Liver (tissue), 9 donors: ENCODE data around the gene MEI4. TPM values are rescaled to one million over a fixed set of nuclear protein-coding genes. Genes with fewer than 3 reads are reported as not detected.

Experiments used
- DNase-seq: peaks from one replicate; pipeline ENCODE4 v3.0.0-alpha.2; 2017; ENCODE audit warnings: low spot score
- H3K27ac ChIP-seq, 2 donors: one replicate each; pipeline ENCODE4 v1.7.0; 2013; ENCODE audit warnings: inconsistent platforms in 2 of 2, low read length in 2 of 2, control low read depth in 1 of 2, low read depth in 1 of 2, mild to moderate bottlenecking in 1 of 2
- H3K27me3 ChIP-seq, 4 donors: one replicate each; pipeline versions ENCODE4 v1.6.1 to v1.7.0; 2013; ENCODE audit warnings: low read length in 3 of 4, inconsistent platforms in 1 of 4, mild to moderate bottlenecking in 1 of 4, moderate library complexity in 1 of 4; ENCODE audit not compliant: control insufficient read depth in 4 of 4, insufficient read depth in 4 of 4
- H3K36me3 ChIP-seq, 4 donors: one replicate each; pipeline versions ENCODE4 v1.6.1 to v1.7.0; 2013; ENCODE audit warnings: low read length in 3 of 4, mild to moderate bottlenecking in 3 of 4, low read depth in 1 of 4, moderate library complexity in 1 of 4; ENCODE audit not compliant: control insufficient read depth in 4 of 4, insufficient read depth in 3 of 4
- H3K4me1 ChIP-seq, 4 donors: one replicate each; pipeline versions ENCODE4 v1.6.1 to v1.7.0; 2013; ENCODE audit warnings: low read length in 3 of 4, mild to moderate bottlenecking in 3 of 4, moderate library complexity in 1 of 4; ENCODE audit not compliant: control insufficient read depth in 4 of 4, insufficient read depth in 4 of 4
- H3K4me3 ChIP-seq, 3 donors: one replicate each; pipeline versions ENCODE4 v1.6.1 to v1.7.0; 2013; ENCODE audit warnings: low read length in 3 of 3, control low read depth in 1 of 3, low read depth in 1 of 3, mild to moderate bottlenecking in 1 of 3
- H3K9ac ChIP-seq, 2 donors: one replicate each; pipeline ENCODE4 v1.7.0; 2013; ENCODE audit warnings: low read length in 2 of 2, mild to moderate bottlenecking in 2 of 2, moderate library complexity in 2 of 2, control low read depth in 1 of 2, low read depth in 1 of 2
- H3K9me3 ChIP-seq, 4 donors: one replicate each; pipeline versions ENCODE4 v1.6.1 to v1.7.0; 2013; ENCODE audit warnings: low read length in 3 of 4; ENCODE audit not compliant: control insufficient read depth in 4 of 4
- EGR1 ChIP-seq, 2 donors: IDR thresholded peaks; 2 replicates each; pipeline ENCODE4 v1.6.1; 2016 to 2018; ENCODE audit warnings: antibody characterized with exemption in 2 of 2, low read depth in 2 of 2
- FOXA2 ChIP-seq: IDR thresholded peaks from 2 replicates; pipeline ENCODE4 v1.6.1; 2016; ENCODE audit warnings: antibody characterized with exemption
- HNF4A ChIP-seq, 2 donors: conservative IDR thresholded peaks; 2 replicates each; pipeline ENCODE4 v1.6.1; 2016; ENCODE audit warnings: antibody characterized with exemption in 2 of 2, mild to moderate bottlenecking in 2 of 2
- HNF4G ChIP-seq: IDR thresholded peaks from 2 replicates; pipeline ENCODE4 v1.6.1; 2016; ENCODE audit warnings: antibody characterized with exemption
- JUND ChIP-seq, 2 donors: IDR thresholded peaks; 2 replicates each; pipeline ENCODE4 v1.6.1; 2016; ENCODE audit warnings: antibody characterized with exemption in 2 of 2
- NR2F2 ChIP-seq: IDR thresholded peaks from 2 replicates; pipeline ENCODE4 v1.6.1; 2016; ENCODE audit warnings: antibody characterized with exemption
- RAD21 ChIP-seq, 2 donors: IDR thresholded peaks; 2 replicates each; pipeline ENCODE4 v1.6.1; 2016; ENCODE audit warnings: antibody characterized with exemption in 2 of 2, mild to moderate bottlenecking in 2 of 2
- RXRA ChIP-seq, 2 donors: IDR thresholded peaks; 2 replicates each; pipeline ENCODE4 v1.6.1; 2017 to 2018; ENCODE audit warnings: antibody characterized with exemption in 2 of 2, mild to moderate bottlenecking in 1 of 2
- SP1 ChIP-seq: IDR thresholded peaks from 2 replicates; pipeline ENCODE4 v1.6.1; 2018; ENCODE audit warnings: antibody characterized with exemption, mild to moderate bottlenecking
- TAF1 ChIP-seq: conservative IDR thresholded peaks from 2 replicates; pipeline ENCODE4 v1.6.1; 2016; ENCODE audit warnings: antibody characterized with exemption, mild to moderate bottlenecking
- YY1 ChIP-seq: IDR thresholded peaks from 2 replicates; pipeline ENCODE4 v1.6.1; 2016; ENCODE audit warnings: antibody characterized with exemption, mild to moderate bottlenecking
- WGBS: extraction: QIAGEN DNeasy Blood & Tissue Kit; methylation state at CpG from one replicate; pipeline ENCODE4 v1.1.7; 2013; 5-methylcytosine and 5-hydroxymethylcytosine counted together
- polyA plus RNA-seq, 2 donors: library from polyadenylated mRNA; stranded (reverse) in 1 of 2; unstranded in 1 of 2; fragments of 200-250 nt in 1 of 2; fragments of >200 nt in 1 of 2; fragmentation: Nextera tagmentation in 1 of 2; extraction: Ambion mirVana in 1 of 2; gene quantifications; one replicate each; pipeline versions ENCODE4 v1.2.1 to v1.2.3, GENCODE V29; 2013 to 2015
- total RNA-seq, 2 donors: library from RNA; depleted of rRNA; stranded (reverse); fragments of >200 nt; gene quantifications; one replicate each; pipeline ENCODE4 v1.2.3, GENCODE V29; 2014
- TF ChIP-seq, protein P1 (sequence below): IDR thresholded peaks from 2 replicates; pipeline ENCODE4 v1.6.1; 2016; ENCODE audit warnings: antibody characterized with exemption
- TF ChIP-seq, protein P2 (sequence below): IDR thresholded peaks from 2 replicates; pipeline ENCODE4 v1.6.1; 2016; ENCODE audit warnings: antibody characterized with exemption, mild to moderate bottlenecking
- TF ChIP-seq, protein P3 (sequence below): IDR thresholded peaks from 2 replicates; pipeline ENCODE4 v1.6.1; 2016; ENCODE audit warnings: antibody characterized with exemption
- TF ChIP-seq, protein P4 (sequence below): fragments of 150-350 bp; IDR thresholded peaks from 2 replicates; pipeline ENCODE4 v1.5.1; 2017; ENCODE audit warnings: improper control_type of control experiment, low read depth, low read length; ENCODE audit not compliant: missing input control
- TF ChIP-seq, protein P5 (sequence below): IDR thresholded peaks from 2 replicates; pipeline ENCODE4 v1.6.1; 2016; ENCODE audit warnings: antibody characterized with exemption
- donor health status: healthy.
- donor health status: healthy.
- donor health status: healthy.
- donor health status: healthy.
- donor health status: healthy.

The MEI4 gene
- total and polyA plus RNA-seq, 4 donors: 0.36 to 0.84 (median 0.42) TPM

DNA sequence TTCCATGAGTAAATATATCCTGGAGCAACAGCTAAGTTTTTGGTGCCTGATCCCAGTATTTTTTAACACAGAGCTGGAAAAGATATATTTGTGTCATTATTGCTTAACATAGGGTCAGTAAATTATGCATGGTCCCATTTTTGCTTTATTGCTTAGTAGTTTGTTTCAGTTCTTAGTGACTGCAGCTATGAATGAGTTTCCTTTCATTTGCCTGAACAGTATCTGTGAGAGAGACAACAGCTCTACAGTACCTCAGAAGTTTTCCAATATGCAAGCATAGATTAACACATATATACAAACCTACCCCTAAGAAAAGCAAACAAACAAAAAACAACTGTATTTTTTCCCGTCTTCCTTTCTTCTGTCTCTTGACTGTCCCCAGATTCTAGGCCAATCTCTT lies 160.3 kb downstream of the MEI4 start:
- peaks cover 0 to 10% (median 2%) of the 10 kb centered on the region in 4 donors for H3K4me1 ChIP-seq
- H3K9ac ChIP-seq: no peak overlapping the region
- H3K36me3 ChIP-seq: no peaks in the 10 kb centered on the region
- WGBS: 93% methylated on average over 1 of the region's 1 CpG
- no peak for DNase-seq
- no peaks in the 10 kb centered on the region for H3K27me3 ChIP-seq
- no peak overlapping the region for H3K27ac ChIP-seq
- no peak overlapping the region for H3K4me3 ChIP-seq
- TF ChIP-seq TAF1: no peak
- TF ChIP-seq NR2F2: no peak
- TF ChIP-seq EGR1 (IDR thresholded peaks at IDR 0.05; ENCODE audit: low read depth in 2 of 2): no peak
- TF ChIP-seq JUND (IDR thresholded peaks at IDR 0.05): no peak
- TF ChIP-seq, protein P1, sequence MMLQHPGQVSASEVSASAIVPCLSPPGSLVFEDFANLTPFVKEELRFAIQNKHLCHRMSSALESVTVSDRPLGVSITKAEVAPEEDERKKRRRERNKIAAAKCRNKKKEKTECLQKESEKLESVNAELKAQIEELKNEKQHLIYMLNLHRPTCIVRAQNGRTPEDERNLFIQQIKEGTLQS: no peak
- no peak for TF ChIP-seq RAD21 (IDR thresholded peaks at IDR 0.05)
- TF ChIP-seq HNF4G: no peak
- H3K9me3 ChIP-seq: no peaks in the 10 kb centered on the region

DNA sequence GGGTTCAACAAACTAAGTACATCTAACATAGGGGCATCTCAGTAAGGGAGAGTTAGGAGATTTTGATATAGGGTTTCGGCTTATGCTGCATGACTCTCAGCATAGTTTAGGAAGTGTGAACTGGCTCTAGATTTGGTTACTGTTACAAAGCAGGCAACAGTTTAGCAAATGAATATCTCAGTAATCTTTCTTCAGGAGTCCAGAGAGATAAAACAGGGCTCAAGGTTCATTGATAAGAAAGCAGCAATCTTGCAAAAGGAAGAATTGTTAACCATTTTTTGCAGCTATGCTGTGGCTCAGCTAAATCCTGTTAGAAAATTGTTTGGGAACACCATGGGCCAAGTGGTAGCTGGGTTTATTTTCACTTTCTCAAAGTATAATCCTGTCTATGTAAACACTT lies 161.3 kb downstream of the MEI4 start:
- H3K9ac ChIP-seq: no peak overlapping the region
- H3K4me1 ChIP-seq: peaks cover 0 to 10% (median 2%) of the 10 kb centered on the region in 4 donors
- H3K9me3 ChIP-seq: no peaks in the 10 kb centered on the region
- no peaks in the 10 kb centered on the region for H3K36me3 ChIP-seq
- no peak for DNase-seq
- TF ChIP-seq HNF4A (conservative IDR thresholded peaks at IDR 0.05) (no peak), TAF1 (no peak), EGR1 (IDR thresholded peaks at IDR 0.05; ENCODE audit: low read depth in 2 of 2) (no peak), HNF4G (no peak), JUND (IDR thresholded peaks at IDR 0.05) (no peak), SP1 (no peak), RXRA (IDR thresholded peaks at IDR 0.05) (no peak), RAD21 (IDR thresholded peaks at IDR 0.05) (no peak), FOXA2 (no peak), YY1 (no peak)
- TF ChIP-seq, protein P2, sequence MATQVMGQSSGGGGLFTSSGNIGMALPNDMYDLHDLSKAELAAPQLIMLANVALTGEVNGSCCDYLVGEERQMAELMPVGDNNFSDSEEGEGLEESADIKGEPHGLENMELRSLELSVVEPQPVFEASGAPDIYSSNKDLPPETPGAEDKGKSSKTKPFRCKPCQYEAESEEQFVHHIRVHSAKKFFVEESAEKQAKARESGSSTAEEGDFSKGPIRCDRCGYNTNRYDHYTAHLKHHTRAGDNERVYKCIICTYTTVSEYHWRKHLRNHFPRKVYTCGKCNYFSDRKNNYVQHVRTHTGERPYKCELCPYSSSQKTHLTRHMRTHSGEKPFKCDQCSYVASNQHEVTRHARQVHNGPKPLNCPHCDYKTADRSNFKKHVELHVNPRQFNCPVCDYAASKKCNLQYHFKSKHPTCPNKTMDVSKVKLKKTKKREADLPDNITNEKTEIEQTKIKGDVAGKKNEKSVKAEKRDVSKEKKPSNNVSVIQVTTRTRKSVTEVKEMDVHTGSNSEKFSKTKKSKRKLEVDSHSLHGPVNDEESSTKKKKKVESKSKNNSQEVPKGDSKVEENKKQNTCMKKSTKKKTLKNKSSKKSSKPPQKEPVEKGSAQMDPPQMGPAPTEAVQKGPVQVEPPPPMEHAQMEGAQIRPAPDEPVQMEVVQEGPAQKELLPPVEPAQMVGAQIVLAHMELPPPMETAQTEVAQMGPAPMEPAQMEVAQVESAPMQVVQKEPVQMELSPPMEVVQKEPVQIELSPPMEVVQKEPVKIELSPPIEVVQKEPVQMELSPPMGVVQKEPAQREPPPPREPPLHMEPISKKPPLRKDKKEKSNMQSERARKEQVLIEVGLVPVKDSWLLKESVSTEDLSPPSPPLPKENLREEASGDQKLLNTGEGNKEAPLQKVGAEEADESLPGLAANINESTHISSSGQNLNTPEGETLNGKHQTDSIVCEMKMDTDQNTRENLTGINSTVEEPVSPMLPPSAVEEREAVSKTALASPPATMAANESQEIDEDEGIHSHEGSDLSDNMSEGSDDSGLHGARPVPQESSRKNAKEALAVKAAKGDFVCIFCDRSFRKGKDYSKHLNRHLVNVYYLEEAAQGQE: no peak
- TF ChIP-seq, protein P3, sequence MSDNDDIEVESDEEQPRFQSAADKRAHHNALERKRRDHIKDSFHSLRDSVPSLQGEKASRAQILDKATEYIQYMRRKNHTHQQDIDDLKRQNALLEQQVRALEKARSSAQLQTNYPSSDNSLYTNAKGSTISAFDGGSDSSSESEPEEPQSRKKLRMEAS: no peak
- TF ChIP-seq, protein P4, sequence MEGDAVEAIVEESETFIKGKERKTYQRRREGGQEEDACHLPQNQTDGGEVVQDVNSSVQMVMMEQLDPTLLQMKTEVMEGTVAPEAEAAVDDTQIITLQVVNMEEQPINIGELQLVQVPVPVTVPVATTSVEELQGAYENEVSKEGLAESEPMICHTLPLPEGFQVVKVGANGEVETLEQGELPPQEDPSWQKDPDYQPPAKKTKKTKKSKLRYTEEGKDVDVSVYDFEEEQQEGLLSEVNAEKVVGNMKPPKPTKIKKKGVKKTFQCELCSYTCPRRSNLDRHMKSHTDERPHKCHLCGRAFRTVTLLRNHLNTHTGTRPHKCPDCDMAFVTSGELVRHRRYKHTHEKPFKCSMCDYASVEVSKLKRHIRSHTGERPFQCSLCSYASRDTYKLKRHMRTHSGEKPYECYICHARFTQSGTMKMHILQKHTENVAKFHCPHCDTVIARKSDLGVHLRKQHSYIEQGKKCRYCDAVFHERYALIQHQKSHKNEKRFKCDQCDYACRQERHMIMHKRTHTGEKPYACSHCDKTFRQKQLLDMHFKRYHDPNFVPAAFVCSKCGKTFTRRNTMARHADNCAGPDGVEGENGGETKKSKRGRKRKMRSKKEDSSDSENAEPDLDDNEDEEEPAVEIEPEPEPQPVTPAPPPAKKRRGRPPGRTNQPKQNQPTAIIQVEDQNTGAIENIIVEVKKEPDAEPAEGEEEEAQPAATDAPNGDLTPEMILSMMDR: no peak
- TF ChIP-seq, protein P5, sequence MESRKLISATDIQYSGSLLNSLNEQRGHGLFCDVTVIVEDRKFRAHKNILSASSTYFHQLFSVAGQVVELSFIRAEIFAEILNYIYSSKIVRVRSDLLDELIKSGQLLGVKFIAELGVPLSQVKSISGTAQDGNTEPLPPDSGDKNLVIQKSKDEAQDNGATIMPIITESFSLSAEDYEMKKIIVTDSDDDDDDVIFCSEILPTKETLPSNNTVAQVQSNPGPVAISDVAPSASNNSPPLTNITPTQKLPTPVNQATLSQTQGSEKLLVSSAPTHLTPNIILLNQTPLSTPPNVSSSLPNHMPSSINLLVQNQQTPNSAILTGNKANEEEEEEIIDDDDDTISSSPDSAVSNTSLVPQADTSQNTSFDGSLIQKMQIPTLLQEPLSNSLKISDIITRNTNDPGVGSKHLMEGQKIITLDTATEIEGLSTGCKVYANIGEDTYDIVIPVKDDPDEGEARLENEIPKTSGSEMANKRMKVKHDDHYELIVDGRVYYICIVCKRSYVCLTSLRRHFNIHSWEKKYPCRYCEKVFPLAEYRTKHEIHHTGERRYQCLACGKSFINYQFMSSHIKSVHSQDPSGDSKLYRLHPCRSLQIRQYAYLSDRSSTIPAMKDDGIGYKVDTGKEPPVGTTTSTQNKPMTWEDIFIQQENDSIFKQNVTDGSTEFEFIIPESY: no peak
- no peaks in the 10 kb centered on the region for H3K27me3 ChIP-seq
- no peak overlapping the region for H3K4me3 ChIP-seq
- WGBS: 87% methylated on average over 1 of the region's 1 CpG
- H3K27ac ChIP-seq: no peak overlapping the region
